ENCODE results near the gene PCDH18. TPM values are rescaled to one million over a fixed set of nuclear protein-coding genes. Genes with fewer than 3 reads are reported as not detected.

PCDH18 gene
- total and polyA plus RNA-seq, 5 experiments from 2014 or later: 0.07 TPM; not detected in 4

- POLR2A ChIA-PET: no interaction called here
- H3K27me3 Mint-ChIP-seq: peaks cover 0 to 2% (median 0%) of the 10 kb centered on the region in 5 donors
- H3K4me1 Mint-ChIP-seq: no peaks in the 10 kb centered on the region
- ATAC-seq (no peak), DNase-seq (no peak)
- no peaks in the 10 kb centered on the region for H3K36me3 Mint-ChIP-seq
- peaks cover 0 to 11% (median 2%) of the 10 kb centered on the region in 9 donors for H3K9me3 Mint-ChIP-seq
- H3K4me3 Mint-ChIP-seq: no peak overlapping the region
- H3K27ac Mint-ChIP-seq: no peak overlapping the region
These were observed 57.5 kb downstream of the PCDH18 start for GRCh38 chr4:137474711-137475301.

- POLR2A ChIA-PET: no interaction called here
- no peaks in the 10 kb centered on the region for H3K27me3 Mint-ChIP-seq
- DNase-seq (no peak), ATAC-seq (no peak)
- H3K36me3 Mint-ChIP-seq: no peaks in the 10 kb centered on the region
- no peak overlapping the region for H3K27ac Mint-ChIP-seq
- peaks cover 0 to 9% (median 0%) of the 10 kb centered on the region in 9 donors for H3K9me3 Mint-ChIP-seq
- no peaks in the 10 kb centered on the region for H3K4me1 Mint-ChIP-seq
- no peak overlapping the region for H3K4me3 Mint-ChIP-seq
These were observed 60.4 kb downstream of the PCDH18 start for GRCh38 chr4:137471895-137472294.

GRCh38 chr4:137471461-137471860, 60.8 kb downstream of the PCDH18 start:
- Mint-ChIP-seq H3K9me3 (peaks cover 0 to 9% (median 2%) of the 10 kb centered on the region in 9 donors), H3K4me1 (no peaks in the 10 kb centered on the region), H3K36me3 (no peaks in the 10 kb centered on the region), H3K4me3 (no peak overlapping the region), H3K27ac (no peak overlapping the region), H3K27me3 (no peaks in the 10 kb centered on the region)
- POLR2A ChIA-PET: no interaction called here
- ATAC-seq (no peak), DNase-seq (no peak)

- no peaks in the 10 kb centered on the region for H3K27me3 Mint-ChIP-seq
- POLR2A ChIA-PET: no interaction called here
- DNase-seq (no peak), ATAC-seq (no peak)
- H3K4me1 Mint-ChIP-seq: no peaks in the 10 kb centered on the region
- no peak overlapping the region for H3K4me3 Mint-ChIP-seq
- no peak overlapping the region for H3K27ac Mint-ChIP-seq
- peaks cover 0 to 14% (median 5%) of the 10 kb centered on the region in 9 donors for H3K9me3 Mint-ChIP-seq
- no peaks in the 10 kb centered on the region for H3K36me3 Mint-ChIP-seq
These were observed 61.5 kb downstream of the PCDH18 start for GRCh38 chr4:137470806-137471205.

Data from naive thymus-derived CD8-positive, alpha-beta T cell (primary cell).